ENCODE measurements around the gene ATAT1. TPM values are rescaled to one million over a fixed set of nuclear protein-coding genes. Genes with fewer than 3 reads are reported as not detected.
A peak's percentile ranks its signal among the peaks of the same experiment; 100 is the strongest.

Gene ATAT1
- total and polyA plus RNA-seq, 9 of the 15 experiments (the other 6 are each of a cell fraction or from before 2014, with no cell fraction given): 0.65 to 5.8 (median 1.6) TPM

DNA sequence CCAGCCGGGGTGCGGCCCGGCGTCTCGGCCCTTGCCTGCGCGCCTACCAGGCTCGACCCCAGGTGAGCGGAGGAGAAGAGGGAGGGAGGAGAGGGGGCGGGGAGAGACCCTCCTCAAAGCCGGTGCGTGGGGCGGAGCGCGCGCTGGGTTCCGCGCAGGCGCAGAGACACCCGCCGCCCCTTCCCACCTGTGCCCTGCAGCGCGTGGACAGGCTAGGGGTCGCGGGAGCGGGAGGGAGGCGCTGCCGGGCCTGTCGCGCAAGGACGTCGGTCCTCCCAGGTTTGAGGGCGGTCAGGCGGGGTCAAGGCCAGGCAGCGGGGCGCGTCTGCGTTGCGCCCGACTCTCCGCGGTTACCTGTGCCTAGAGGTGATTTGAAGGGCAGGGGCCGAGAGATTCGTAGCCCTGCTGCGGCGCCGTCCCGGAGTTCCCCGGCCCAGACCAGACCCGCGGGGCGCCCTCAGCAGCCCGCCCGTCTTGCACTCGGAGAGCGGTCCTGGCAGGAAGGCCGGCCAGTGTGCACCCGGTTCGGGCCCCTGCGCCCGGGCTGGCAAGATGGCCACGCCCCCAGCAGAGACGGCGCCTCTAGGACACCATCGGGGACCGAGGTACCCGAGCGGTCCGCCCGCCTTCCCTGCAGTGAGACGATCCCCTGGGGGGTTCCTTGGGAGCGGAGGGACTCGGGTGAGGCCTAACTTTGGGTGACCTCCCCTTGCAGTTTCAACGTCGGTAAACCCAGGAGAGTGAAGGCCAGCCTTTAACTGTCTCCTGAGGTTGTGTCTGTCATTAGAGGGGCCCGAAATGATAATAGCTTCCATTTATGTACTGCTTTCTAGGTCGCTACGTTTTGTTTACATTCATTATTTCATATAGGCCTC is 20.8 kb downstream of the ATAT1 start (continued):
- TF ChIP-seq, protein P1, sequence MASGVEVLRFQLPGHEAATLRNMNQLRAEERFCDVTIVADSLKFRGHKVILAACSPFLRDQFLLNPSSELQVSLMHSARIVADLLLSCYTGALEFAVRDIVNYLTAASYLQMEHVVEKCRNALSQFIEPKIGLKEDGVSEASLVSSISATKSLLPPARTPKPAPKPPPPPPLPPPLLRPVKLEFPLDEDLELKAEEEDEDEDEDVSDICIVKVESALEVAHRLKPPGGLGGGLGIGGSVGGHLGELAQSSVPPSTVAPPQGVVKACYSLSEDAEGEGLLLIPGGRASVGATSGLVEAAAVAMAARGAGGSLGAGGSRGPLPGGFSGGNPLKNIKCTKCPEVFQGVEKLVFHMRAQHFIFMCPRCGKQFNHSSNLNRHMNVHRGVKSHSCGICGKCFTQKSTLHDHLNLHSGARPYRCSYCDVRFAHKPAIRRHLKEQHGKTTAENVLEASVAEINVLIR (CRISPR knock-in tag; IDR thresholded peaks at IDR 0.05): no peak
- peak; percentile 79; the same call in 1 of the 2 replicates for TF ChIP-seq HDAC2 (IDR thresholded peaks at IDR 0.05)
- no peak for TF ChIP-seq GABPB2 (CRISPR knock-in tag; conservative IDR thresholded peaks at IDR 0.05)
- peak; percentile 65; the same call in 1 of the 2 replicates for TF ChIP-seq FOXK1 (CRISPR knock-in tag; IDR thresholded peaks at IDR 0.05; ENCODE audit: borderline replicate concordance)
- no peak for TF ChIP-seq PHB2 (IDR thresholded peaks at IDR 0.05; ENCODE audit: low read depth)
- TF ChIP-seq C11orf30 (IDR thresholded peaks at IDR 0.05; ENCODE audit: low read depth): no peak
- TF ChIP-seq, protein P2, sequence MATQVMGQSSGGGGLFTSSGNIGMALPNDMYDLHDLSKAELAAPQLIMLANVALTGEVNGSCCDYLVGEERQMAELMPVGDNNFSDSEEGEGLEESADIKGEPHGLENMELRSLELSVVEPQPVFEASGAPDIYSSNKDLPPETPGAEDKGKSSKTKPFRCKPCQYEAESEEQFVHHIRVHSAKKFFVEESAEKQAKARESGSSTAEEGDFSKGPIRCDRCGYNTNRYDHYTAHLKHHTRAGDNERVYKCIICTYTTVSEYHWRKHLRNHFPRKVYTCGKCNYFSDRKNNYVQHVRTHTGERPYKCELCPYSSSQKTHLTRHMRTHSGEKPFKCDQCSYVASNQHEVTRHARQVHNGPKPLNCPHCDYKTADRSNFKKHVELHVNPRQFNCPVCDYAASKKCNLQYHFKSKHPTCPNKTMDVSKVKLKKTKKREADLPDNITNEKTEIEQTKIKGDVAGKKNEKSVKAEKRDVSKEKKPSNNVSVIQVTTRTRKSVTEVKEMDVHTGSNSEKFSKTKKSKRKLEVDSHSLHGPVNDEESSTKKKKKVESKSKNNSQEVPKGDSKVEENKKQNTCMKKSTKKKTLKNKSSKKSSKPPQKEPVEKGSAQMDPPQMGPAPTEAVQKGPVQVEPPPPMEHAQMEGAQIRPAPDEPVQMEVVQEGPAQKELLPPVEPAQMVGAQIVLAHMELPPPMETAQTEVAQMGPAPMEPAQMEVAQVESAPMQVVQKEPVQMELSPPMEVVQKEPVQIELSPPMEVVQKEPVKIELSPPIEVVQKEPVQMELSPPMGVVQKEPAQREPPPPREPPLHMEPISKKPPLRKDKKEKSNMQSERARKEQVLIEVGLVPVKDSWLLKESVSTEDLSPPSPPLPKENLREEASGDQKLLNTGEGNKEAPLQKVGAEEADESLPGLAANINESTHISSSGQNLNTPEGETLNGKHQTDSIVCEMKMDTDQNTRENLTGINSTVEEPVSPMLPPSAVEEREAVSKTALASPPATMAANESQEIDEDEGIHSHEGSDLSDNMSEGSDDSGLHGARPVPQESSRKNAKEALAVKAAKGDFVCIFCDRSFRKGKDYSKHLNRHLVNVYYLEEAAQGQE (IDR thresholded peaks at IDR 0.05; ENCODE audit: borderline replicate concordance): no peak
- TF ChIP-seq, protein P2 (CRISPR knock-in tag; IDR thresholded peaks at IDR 0.05; ENCODE audit: low read depth): no peak; the same call in none of the 2 replicates
- TF ChIP-seq SMAD1 (IDR thresholded peaks at IDR 0.05; ENCODE audit: low read depth, low read length, partially characterized antibody): peak; percentile 6
- TF ChIP-seq, protein P3, sequence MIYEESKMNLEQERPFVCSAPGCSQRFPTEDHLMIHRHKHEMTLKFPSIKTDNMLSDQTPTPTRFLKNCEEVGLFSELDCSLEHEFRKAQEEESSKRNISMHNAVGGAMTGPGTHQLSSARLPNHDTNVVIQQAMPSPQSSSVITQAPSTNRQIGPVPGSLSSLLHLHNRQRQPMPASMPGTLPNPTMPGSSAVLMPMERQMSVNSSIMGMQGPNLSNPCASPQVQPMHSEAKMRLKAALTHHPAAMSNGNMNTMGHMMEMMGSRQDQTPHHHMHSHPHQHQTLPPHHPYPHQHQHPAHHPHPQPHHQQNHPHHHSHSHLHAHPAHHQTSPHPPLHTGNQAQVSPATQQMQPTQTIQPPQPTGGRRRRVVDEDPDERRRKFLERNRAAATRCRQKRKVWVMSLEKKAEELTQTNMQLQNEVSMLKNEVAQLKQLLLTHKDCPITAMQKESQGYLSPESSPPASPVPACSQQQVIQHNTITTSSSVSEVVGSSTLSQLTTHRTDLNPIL (CRISPR knock-in tag; IDR thresholded peaks at IDR 0.05): no peak

All from K562 (cell line).